ENCODE measurements around the gene DCBLD2. TPM values are rescaled to one million over a fixed set of nuclear protein-coding genes. Genes with fewer than 3 reads are reported as not detected.

The DCBLD2 gene
- total and polyA plus RNA-seq, 9 of the 15 experiments (the other 6 are each of a cell fraction or from before 2014, with no cell fraction given): 2.7 to 14.6 (median 7.4) TPM

- Histone ChIP-seq H3K4me3 (peak overlapping the region; percentile 79), H3K9ac (ENCODE audit: insufficient read depth in 1 of 2, low read depth in 2 of 2, low read length in 2 of 2) (peak overlapping the region in 1 of 2 experiments; percentile 66; a peak in 2 of 4 replicates), H3K4me1 (replicated peaks in 1 of 2; ENCODE audit: control insufficient read depth in 2 of 2, insufficient read depth in 2 of 2, low read length in 2 of 2) (peaks cover 3 to 9% of the 10 kb centered on the region in 2 experiments; a peak in 4 of 5 replicates), H2AFZ (ENCODE audit: low read depth, low read length) (peak overlapping the region; percentile 97), H3K9me1 (ENCODE audit: control insufficient read depth, insufficient read depth, low read length) (no peaks in the 10 kb centered on the region), H4K20me1 (replicated peaks; ENCODE audit: control insufficient read depth, insufficient read depth, low read length) (no peaks in the 10 kb centered on the region), H3K4me2 (ENCODE audit: insufficient read depth, low read length) (peak overlapping the region; percentile 74), H3K27ac (ENCODE audit: extremely low read depth, low read depth, low read length) (peak overlapping the region; percentile 72), H3K9me3 (replicated peaks; ENCODE audit: control insufficient read depth, insufficient read depth, low read depth, low read length) (no peaks in the 10 kb centered on the region), H3K27me3 (ENCODE audit: control insufficient read depth in 2 of 2, insufficient read depth in 2 of 2, low read length in 2 of 2) (no peaks in the 10 kb centered on the region), H3K36me3 (ENCODE audit: control insufficient read depth, insufficient read depth, low read length) (no peaks in the 10 kb centered on the region), H3K79me2 (ENCODE audit: control insufficient read depth, insufficient read depth, low read length) (peaks cover 33% of the 10 kb centered on the region)
- ATAC-seq: no peak
- intact Hi-C loops (cut with micrococcal nuclease): loop anchor here (5.0 kb wide), 1 partner anchor 80 kb away; no protein-coding TSS in a partner anchor
- TSS peak; percentile 91 for BruUV-seq (replicated peaks)
- FAIRE-seq: no peak
- in situ Hi-C loops (cut with MboI): no loop called here
- TF ChIP-seq GATAD2A (IDR thresholded peaks at IDR 0.05): no peak
- TF ChIP-seq KDM1A (IDR thresholded peaks at IDR 0.05): peak; percentile 34 to 41; a peak in 3 of 4 replicates
- no peak for DNase-seq (ENCODE audit: extremely low read depth in 1 of 4, low spot score in 3 of 4)
- POLR2A ChIA-PET: interaction anchor here (1.0 to 1.9 kb wide), 2 partner anchors 20 to 24 kb away, joined by 3 to 5 read pairs; no protein-coding TSS in a partner anchor
- WGBS (ENCODE audit: insufficient coverage, low coverage, missing lambda C conversion rate): 46% methylated on average over 4 of the region's 4 CpGs
- CTCF ChIA-PET (ENCODE audit: low intra/inter-chr PET ratio): no interaction called here
Measured at GRCh38 chr3:98902351-98902740, 851 bp upstream of the DCBLD2 start.

- 2% methylated on average over 10 of the region's 26 CpGs for WGBS (ENCODE audit: insufficient coverage, low coverage, missing lambda C conversion rate)
- TF ChIP-seq PRMT5 (CRISPR knock-in tag; IDR thresholded peaks at IDR 0.05) (no peak), CHD1 (IDR thresholded peaks at IDR 0.05; ENCODE audit: low read length) (no peak), VEZF1 (CRISPR knock-in tag; IDR thresholded peaks at IDR 0.05) (0 out of 2 replicates have a peak, but pooled peaks have one; percentile 11), BHLHE40 (IDR thresholded peaks at IDR 0.05; ENCODE audit: low read length) (0 out of 2 replicates have a peak, but pooled peaks have one; percentile 0), SAP30 (IDR thresholded peaks at IDR 0.05; ENCODE audit: borderline replicate concordance, insufficient read depth, low read depth, low read length, poor library complexity, severe bottlenecking) (peak; percentile 31), NFE2L1 (tag; IDR thresholded peaks at IDR 0.05; ENCODE audit: borderline replicate concordance, low read depth) (no peak), DPF2 (IDR thresholded peaks at IDR 0.05) (no peak), EGR1 (conservative IDR thresholded peaks at IDR 0.05) (peak; percentile 67), ZBTB1 (CRISPR knock-in tag; IDR thresholded peaks at IDR 0.05; ENCODE audit: borderline replicate concordance, low read depth) (0 out of 2 replicates have a peak, but pooled peaks have one; percentile 23), SMARCA5 (IDR thresholded peaks at IDR 0.05) (no peak), ZNF263 (CRISPR knock-in tag; IDR thresholded peaks at IDR 0.05; ENCODE audit: borderline replicate concordance) (peak; percentile 31; the same call in 1 of the 2 replicates), ZNF740 (CRISPR knock-in tag; IDR thresholded peaks at IDR 0.05) (no peak), ZNF740 (tag; IDR thresholded peaks at IDR 0.05) (0 out of 4 replicates have a peak, but pooled peaks of 1 of the 2 experiments have one; percentile 21)
Measured at GRCh38 chr3:98901119-98901391, 440 bp downstream of the DCBLD2 start.

More at GRCh38 chr3:98901119-98901391, 440 bp downstream of the DCBLD2 start:
- H3K27ac ChIP-seq (ENCODE audit: extremely low read depth, low read depth, low read length): peak overlapping the region; percentile 70
- H3K36me3 ChIP-seq (ENCODE audit: control insufficient read depth, insufficient read depth, low read length): no peaks in the 10 kb centered on the region
- H3K79me2 ChIP-seq (ENCODE audit: control insufficient read depth, insufficient read depth, low read length): peaks cover 39% of the 10 kb centered on the region
- no peaks in the 10 kb centered on the region for H3K27me3 ChIP-seq (ENCODE audit: control insufficient read depth in 2 of 2, insufficient read depth in 2 of 2, low read length in 2 of 2)
- POLR2A ChIA-PET: no interaction called here
- in situ Hi-C loops (cut with MboI): no loop called here
- H3K9me1 ChIP-seq (ENCODE audit: control insufficient read depth, insufficient read depth, low read length): no peaks in the 10 kb centered on the region
- CTCF ChIA-PET (ENCODE audit: low intra/inter-chr PET ratio): no interaction called here
- H3K9me3 ChIP-seq (replicated peaks; ENCODE audit: control insufficient read depth, insufficient read depth, low read depth, low read length): no peaks in the 10 kb centered on the region
- no peaks in the 10 kb centered on the region for H4K20me1 ChIP-seq (replicated peaks; ENCODE audit: control insufficient read depth, insufficient read depth, low read length)
- intact Hi-C loops (cut with micrococcal nuclease): loop anchor here (5.0 kb wide), 1 partner anchor 81 kb away; no protein-coding TSS in a partner anchor
- H3K9ac ChIP-seq (ENCODE audit: insufficient read depth in 1 of 2, low read depth in 2 of 2, low read length in 2 of 2): peak overlapping the region; percentile 79 to 95; a peak in 3 of 4 replicates
- peak; percentile 38 to 60 (median 40) for DNase-seq (ENCODE audit: extremely low read depth in 1 of 4, low spot score in 3 of 4)
- BruUV-seq (replicated peaks): no TSS peak
- peak overlapping the region; percentile 79 for H3K4me3 ChIP-seq
- peak; percentile 78 for ATAC-seq
- H3K4me2 ChIP-seq (ENCODE audit: insufficient read depth, low read length): peak overlapping the region; percentile 82
- H3K4me1 ChIP-seq (replicated peaks in 1 of 2; ENCODE audit: control insufficient read depth in 2 of 2, insufficient read depth in 2 of 2, low read length in 2 of 2): peaks cover 3 to 9% of the 10 kb centered on the region in 2 experiments; a peak in 4 of 5 replicates
- no peak for FAIRE-seq
- H2AFZ ChIP-seq (ENCODE audit: low read depth, low read length): peak overlapping the region; percentile 91
